ENCODE results near the gene RRAGD. TPM values are rescaled to one million over a fixed set of nuclear protein-coding genes. Genes with fewer than 3 reads are reported as not detected.
A peak's percentile ranks its signal among the peaks of the same experiment; 100 is the strongest.

The RRAGD gene
- total and polyA plus RNA-seq, 2 of the 13 experiments (the other 11 are each of a cell fraction or from before 2014, with no cell fraction given): 0.35 to 0.53 TPM

- H3K36me3 ChIP-seq (replicated peaks in 1 of 2; ENCODE audit: control insufficient read depth in 1 of 2, insufficient read depth in 2 of 2, low read length in 2 of 2): no peaks in the 10 kb centered on the region
- intact Hi-C loops (cut with micrococcal nuclease; ENCODE audit: unreplicated experiment): no loop called here
- peak overlapping the region; percentile 78 for H3K4me2 ChIP-seq (ENCODE audit: low read depth, low read length)
- no peak overlapping the region for H3K9ac ChIP-seq (ENCODE audit: insufficient read depth, low read depth, low read length)
- ChIA-PET CTCF (ENCODE audit: low intra/inter-chr PET ratio, low total read pairs) (no interaction called here), POLR2A (no interaction called here)
- in situ Hi-C loops (cut with HindIII; ENCODE audit: extremely low pct_ligation_motif_present, low pct_unique_long_range_greater_than_20kb): no loop called here
- H3K27me3 ChIP-seq (ENCODE audit: control insufficient read depth in 1 of 2, insufficient read depth in 2 of 2, low read length in 2 of 2): peaks cover 1 to 51% of the 10 kb centered on the region in 2 experiments; a peak in 4 of 5 replicates
- DNase-seq (ENCODE audit: low spot score): no peak
- no peak for ATAC-seq
- FAIRE-seq: no peak
- no TSS peak for BruUV-seq (replicated peaks)
- peak overlapping the region in 1 of 3 experiments; percentile 72; a peak in 1 of 6 replicates for H3K4me3 ChIP-seq (replicated peaks in 1 of 3; ENCODE audit: insufficient read depth in 1 of 3, low read depth in 2 of 3, low read length in 3 of 3)
- H3K4me1 ChIP-seq (ENCODE audit: insufficient read depth, low read length): peaks cover 25% of the 10 kb centered on the region
- no peaks in the 10 kb centered on the region for H4K20me1 ChIP-seq (ENCODE audit: insufficient read depth, low read length)
- H3K27ac ChIP-seq (ENCODE audit: extremely low read length, insufficient read depth, low read length): no peak overlapping the region
- TF ChIP-seq CBX2 (IDR thresholded peaks at IDR 0.05; ENCODE audit: low read depth, low read length) (peak; percentile 35; the same call in 1 of the 2 replicates), CBX2 (CRISPR knock-in tag; IDR thresholded peaks at IDR 0.05; ENCODE audit: low read depth) (no peak), ZNF383 (CRISPR knock-in tag; IDR thresholded peaks at IDR 0.05; ENCODE audit: borderline replicate concordance) (no peak)
- H3K79me2 ChIP-seq (ENCODE audit: insufficient read depth, low read length): no peaks in the 10 kb centered on the region
- WGBS (ENCODE audit: low lambda C conversion rate): 3% methylated on average over 4 of the region's 4 CpGs
- H3K9me3 ChIP-seq (ENCODE audit: low read length): no peaks in the 10 kb centered on the region
- no peak overlapping the region for H2AFZ ChIP-seq (ENCODE audit: low read length)
Observed at GRCh38 chr6:89410788-89411144, 1.3 kb downstream of the RRAGD start.

- TF ChIP-seq TRIM22 (IDR thresholded peaks at IDR 0.05): no peak
- no peak overlapping the region for H3K9ac ChIP-seq (ENCODE audit: insufficient read depth, low read depth, low read length)
- ChIA-PET POLR2A (no interaction called here), CTCF (ENCODE audit: low intra/inter-chr PET ratio, low total read pairs) (no interaction called here)
- H3K4me1 ChIP-seq (ENCODE audit: insufficient read depth, low read length): peaks cover 25% of the 10 kb centered on the region
- FAIRE-seq: no peak
- no peak overlapping the region for H3K4me2 ChIP-seq (ENCODE audit: low read depth, low read length)
- no peaks in the 10 kb centered on the region for H3K36me3 ChIP-seq (replicated peaks in 1 of 2; ENCODE audit: control insufficient read depth in 1 of 2, insufficient read depth in 2 of 2, low read length in 2 of 2)
- in situ Hi-C loops (cut with HindIII; ENCODE audit: extremely low pct_ligation_motif_present, low pct_unique_long_range_greater_than_20kb): no loop called here
- no peak for DNase-seq (ENCODE audit: low spot score)
- no peaks in the 10 kb centered on the region for H4K20me1 ChIP-seq (ENCODE audit: insufficient read depth, low read length)
- BruUV-seq (replicated peaks): no TSS peak
- 14% methylated on average over 10 of the region's 10 CpGs for WGBS (ENCODE audit: low lambda C conversion rate)
- no peaks in the 10 kb centered on the region for H3K9me3 ChIP-seq (ENCODE audit: low read length)
- no peak overlapping the region for H2AFZ ChIP-seq (ENCODE audit: low read length)
- H3K27ac ChIP-seq (ENCODE audit: extremely low read length, insufficient read depth, low read length): no peak overlapping the region
- H3K79me2 ChIP-seq (ENCODE audit: insufficient read depth, low read length): no peaks in the 10 kb centered on the region
- H3K4me3 ChIP-seq (replicated peaks in 1 of 3; ENCODE audit: insufficient read depth in 1 of 3, low read depth in 2 of 3, low read length in 3 of 3): no peak overlapping the region
- H3K27me3 ChIP-seq (ENCODE audit: control insufficient read depth in 1 of 2, insufficient read depth in 2 of 2, low read length in 2 of 2): peaks cover 1 to 51% of the 10 kb centered on the region in 2 experiments; a peak in 4 of 5 replicates
- ATAC-seq: no peak
- intact Hi-C loops (cut with micrococcal nuclease; ENCODE audit: unreplicated experiment): no loop called here
Observed at GRCh38 chr6:89410231-89410761, 1.8 kb downstream of the RRAGD start.

Data from HepG2 (cell line).